Measurements from ENCODE around the gene PRR16.

PRR16 gene

GRCh38 chr5:120734033-120734432 lies 269.9 kb downstream of the PRR16 start:
- TF ChIP-seq CTCF (IDR thresholded peaks at IDR 0.05; ENCODE audit: borderline replicate concordance, insufficient read depth, low read depth, low read length) = no peak
- H3K4me3 ChIP-seq (ENCODE audit: low read depth, low read length) = no peak overlapping the region

- no peak for TF ChIP-seq CTCF (IDR thresholded peaks at IDR 0.05; ENCODE audit: borderline replicate concordance, insufficient read depth, low read depth, low read length)
- no peak overlapping the region for H3K4me3 ChIP-seq (ENCODE audit: low read depth, low read length)
These were observed 271.0 kb downstream of the PRR16 start for GRCh38 chr5:120735076-120735475.
